SK-N-SH (cell line): Measurements from ENCODE around the gene SCART1. TPM values are rescaled to one million over a fixed set of nuclear protein-coding genes. Genes with fewer than 3 reads are reported as not detected.

Experiments used
- CTCF ChIA-PET: fragments of 300-600, 350-600 bp; formaldehyde crosslinking; extraction: SDS; loops from one replicate; lab custom pipeline; 2021; lab: Yijun Ruan, JAX
- POLR2A ChIA-PET: fragments of 350-600 bp; sonication (Branson Sonifier 250); formaldehyde crosslinking; extraction: SDS; loops from one replicate; lab custom pipeline; 2020; ENCODE audit warnings: antibody characterized with exemption, inconsistent platforms; lab: Yijun Ruan, JAX
- DNase-seq: peaks from one replicate; pipeline ENCODE4 v3.0.0; 2012
- H2AFZ ChIP-seq: fragments of 200-600 bp; sonication (generic); 2 replicates; pipeline ENCODE4 v1.8.1; 2016; ENCODE audit warnings: antibody characterized with exemption, mild to moderate bottlenecking, low read depth
- H3F3A ChIP-seq: fragments of 200-600 bp; sonication (generic); replicated peaks from 2 replicates; pipeline ENCODE3; 2016; ENCODE audit warnings: antibody characterized with exemption, mild to moderate bottlenecking; ENCODE audit not compliant: insufficient read depth
- H3K27ac ChIP-seq, 2 experiments: fragments of 200-500 bp in 1 of 2; fragments of 200-600 bp in 1 of 2; sonication (Bioruptor generic) in 1 of 2; sonication (generic), shearing (Covaris generic) in 1 of 2; 2 replicates each; pipeline versions ENCODE4 v1.5.1 to v1.6.1; 2014 to 2016; ENCODE audit warnings: low read depth in 2 of 2, inconsistent platforms in 1 of 2, low read length in 1 of 2, mild to moderate bottlenecking in 1 of 2, mixed read lengths in 1 of 2
- H3K27me3 ChIP-seq: fragments of 200-600 bp; sonication (generic), shearing (Covaris generic); 2 replicates; pipeline ENCODE4 v1.6.1; 2016; ENCODE audit warnings: mixed run types; ENCODE audit not compliant: insufficient read depth
- H3K36me3 ChIP-seq, 2 experiments: fragments of 200-500 bp in 1 of 2; fragments of 200-600 bp in 1 of 2; sonication (Bioruptor generic) in 1 of 2; sonication (generic) in 1 of 2; replicated peaks in 1 of 2; 2 replicates each; pipeline versions ENCODE3 to v1.5.1; 2014 to 2016; ENCODE audit warnings: low read length in 1 of 2, mild to moderate bottlenecking in 1 of 2; ENCODE audit not compliant: insufficient read depth in 2 of 2, control insufficient read depth in 1 of 2
- H3K4me1 ChIP-seq, 2 experiments: fragments of 200-500 bp in 1 of 2; fragments of 200-600 bp in 1 of 2; sonication (Bioruptor generic) in 1 of 2; sonication (generic), shearing (Covaris generic) in 1 of 2; 2 replicates each; pipeline versions ENCODE4 v1.5.1 to v1.6.1; 2014 to 2016; ENCODE audit warnings: low read depth in 1 of 2, low read length in 1 of 2, mixed run types in 1 of 2; ENCODE audit not compliant: insufficient read depth in 2 of 2, control insufficient read depth in 1 of 2
- H3K4me2 ChIP-seq: fragments of 200-600 bp; sonication (generic), shearing (Covaris generic); 2 replicates; pipeline ENCODE4 v1.6.1; 2017; ENCODE audit warnings: mixed run types
- H3K4me3 ChIP-seq, 2 experiments: fragments of 200-500 bp in 1 of 2; fragments of 200-600 bp in 1 of 2; sonication (Bioruptor generic) in 1 of 2; sonication (generic), shearing (Covaris generic) in 1 of 2; 2 replicates each; pipeline versions ENCODE4 v1.5.1 to v1.8.1; 2014 to 2016; ENCODE audit warnings: low read depth in 2 of 2, inconsistent platforms in 1 of 2, low read length in 1 of 2, mild to moderate bottlenecking in 1 of 2, mixed read lengths in 1 of 2, moderate library complexity in 1 of 2
- H3K79me2 ChIP-seq: fragments of 200-600 bp; sonication (generic); 2 replicates; pipeline ENCODE4 v1.8.1; 2017; ENCODE audit warnings: mild to moderate bottlenecking; ENCODE audit not compliant: insufficient read depth
- H3K9ac ChIP-seq: fragments of 200-600 bp; sonication (generic); 2 replicates; pipeline ENCODE4 v1.6.1; 2017; ENCODE audit warnings: mixed run types
- H3K9me2 ChIP-seq: fragments of 200-600 bp; sonication (generic); 2 replicates; pipeline ENCODE4 v1.6.1; 2017; ENCODE audit warnings: mixed run types
- H3K9me3 ChIP-seq: fragments of 200-600 bp; sonication (generic); 2 replicates; pipeline ENCODE4 v1.6.1; 2017; ENCODE audit warnings: mixed run types, mild to moderate bottlenecking, moderate library complexity
- H4K20me1 ChIP-seq: fragments of 200-600 bp; sonication (generic); 2 replicates; pipeline ENCODE4 v1.6.1; 2017; ENCODE audit warnings: mild to moderate bottlenecking, mixed run types; ENCODE audit not compliant: insufficient read depth
- CHD2 ChIP-seq: fragments of 150-350 bp; IDR thresholded peaks from 2 replicates; pipeline ENCODE4 v1.6.1; 2018; ENCODE audit warnings: low read length; ENCODE audit not compliant: partially characterized antibody
- ELF1 ChIP-seq: IDR thresholded peaks from 2 replicates; pipeline ENCODE4 v1.4.0; 2012
- EZH2phosphoT487 ChIP-seq: fragments of 200-600 bp; sonication (generic); IDR thresholded peaks from 2 replicates; pipeline ENCODE4 v1.6.1; 2017; ENCODE audit warnings: low read depth, mixed run types, mild to moderate bottlenecking, antibody characterized with exemption, moderate library complexity, borderline replicate concordance
- FOSL2 ChIP-seq: IDR thresholded peaks from 2 replicates; pipeline ENCODE4 v1.4.0; 2012; ENCODE audit warnings: low read depth, mild to moderate bottlenecking, moderate library complexity, borderline replicate concordance
- FOXJ3 ChIP-seq: sonication (generic); formaldehyde crosslinking; IDR thresholded peaks from 2 replicates; pipeline ENCODE4 v1.5.1; 2020; ENCODE audit warnings: mild to moderate bottlenecking, missing genetic modification reagents
- GABPA ChIP-seq: IDR thresholded peaks from 2 replicates; pipeline ENCODE4 v1.4.0; 2012; ENCODE audit warnings: low read depth, mild to moderate bottlenecking
- GATA2 ChIP-seq: sonication (generic); formaldehyde crosslinking; IDR thresholded peaks from 2 replicates; pipeline ENCODE4 v1.5.0; 2020; ENCODE audit warnings: mild to moderate bottlenecking, missing genetic modification reagents
- JUND ChIP-seq: IDR thresholded peaks from 2 replicates; pipeline ENCODE4 v1.4.0; 2012
- MEF2A ChIP-seq: IDR thresholded peaks from 2 replicates; pipeline ENCODE4 v1.4.0; 2012; ENCODE audit warnings: low read depth, borderline replicate concordance
- NRF1 ChIP-seq: IDR thresholded peaks from 2 replicates; pipeline ENCODE4 v1.6.1; 2012; ENCODE audit warnings: low read depth, mild to moderate bottlenecking, low read length
- POLR2AphosphoS5 ChIP-seq: IDR thresholded peaks from 2 replicates; pipeline ENCODE4 v1.6.1; 2012; ENCODE audit warnings: low read depth, low read length
- RAD21 ChIP-seq: IDR thresholded peaks from 2 replicates; pipeline ENCODE4 v1.6.1; 2012; ENCODE audit warnings: mild to moderate bottlenecking, low read length
- RCOR1 ChIP-seq: fragments of 150-350 bp; IDR thresholded peaks from 2 replicates; pipeline ENCODE4 v1.6.1; 2017; ENCODE audit warnings: antibody characterized with exemption, low read length
- RFX5 ChIP-seq: IDR thresholded peaks from 2 replicates; pipeline ENCODE4 v1.6.1; 2012; ENCODE audit warnings: mild to moderate bottlenecking, improper control_type of control experiment, low read length
- TAF1 ChIP-seq: IDR thresholded peaks from 2 replicates; pipeline ENCODE4 v1.6.1; 2012; ENCODE audit warnings: low read depth, mild to moderate bottlenecking, low read length, moderate library complexity, borderline replicate concordance
- TCF12 ChIP-seq: IDR thresholded peaks from 2 replicates; pipeline ENCODE4 v1.4.0; 2012
- YY1 ChIP-seq: IDR thresholded peaks from 2 replicates; pipeline ENCODE4 v1.4.0; 2012; ENCODE audit warnings: low read depth, mild to moderate bottlenecking
- WGBS: methylation state at CpG from one replicate; pipeline ENCODE4 v1.1.6; 2017; ENCODE audit warnings: low lambda C conversion rate; 5-methylcytosine and 5-hydroxymethylcytosine counted together
- polyA plus RNA-seq, 3 experiments: library from polyadenylated mRNA; depleted of rRNA; stranded (reverse); fragments of >200 nt; gene quantifications; 2 replicates each; pipeline ENCODE4 v1.2.3, GENCODE V29; 2012
- TF ChIP-seq, protein P1 (sequence below): fragments of 200-600 bp; sonication (generic); IDR thresholded peaks from 2 replicates; pipeline ENCODE4 v1.6.1; 2017; ENCODE audit warnings: antibody characterized with exemption, mild to moderate bottlenecking, moderate library complexity
- TF ChIP-seq, protein P2 (sequence below): fragments of 150-350 bp; IDR thresholded peaks from 2 replicates; pipeline ENCODE4 v1.6.1; 2016; ENCODE audit warnings: mild to moderate bottlenecking, low read depth, low read length
- TF ChIP-seq, protein P3 (sequence below): IDR thresholded peaks from 2 replicates; pipeline ENCODE4 v1.4.0; 2012; ENCODE audit warnings: low read depth, borderline replicate concordance

Gene SCART1
- polyA plus RNA-seq, 1 of the 3 experiments (the other 2 are of a cell fraction) = 2.1 TPM

DNA sequence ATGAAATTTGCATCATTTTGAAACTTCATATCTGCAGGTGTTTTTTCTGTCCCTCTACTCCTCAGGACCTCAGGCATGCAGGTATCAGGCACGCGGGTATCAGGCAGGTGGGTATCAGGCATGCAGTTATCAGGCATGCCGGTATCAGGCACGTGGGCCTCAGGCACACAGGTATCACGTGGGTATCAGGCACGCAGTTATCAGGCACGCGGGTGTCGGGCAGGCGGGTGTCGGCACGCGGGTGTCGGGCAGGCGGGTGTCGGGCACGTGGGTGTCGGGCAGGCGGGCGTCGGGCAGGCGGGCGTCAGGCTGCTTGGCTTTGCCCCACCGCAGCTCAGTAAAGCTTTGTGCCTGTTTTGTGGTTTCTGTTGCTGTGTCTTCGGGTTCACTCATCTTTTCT is 38.0 kb upstream of the SCART1 start:
- 96% methylated on average over 20 of the region's 25 CpGs for WGBS
- H3K9me3 ChIP-seq = peaks cover 16% of the 10 kb centered on the region
- H3K4me3 ChIP-seq = no peak overlapping the region; a peak in 1 of 4 replicates
- no peak for TF ChIP-seq GABPA
- TF ChIP-seq ELF1 = no peak
- TF ChIP-seq, protein P1, sequence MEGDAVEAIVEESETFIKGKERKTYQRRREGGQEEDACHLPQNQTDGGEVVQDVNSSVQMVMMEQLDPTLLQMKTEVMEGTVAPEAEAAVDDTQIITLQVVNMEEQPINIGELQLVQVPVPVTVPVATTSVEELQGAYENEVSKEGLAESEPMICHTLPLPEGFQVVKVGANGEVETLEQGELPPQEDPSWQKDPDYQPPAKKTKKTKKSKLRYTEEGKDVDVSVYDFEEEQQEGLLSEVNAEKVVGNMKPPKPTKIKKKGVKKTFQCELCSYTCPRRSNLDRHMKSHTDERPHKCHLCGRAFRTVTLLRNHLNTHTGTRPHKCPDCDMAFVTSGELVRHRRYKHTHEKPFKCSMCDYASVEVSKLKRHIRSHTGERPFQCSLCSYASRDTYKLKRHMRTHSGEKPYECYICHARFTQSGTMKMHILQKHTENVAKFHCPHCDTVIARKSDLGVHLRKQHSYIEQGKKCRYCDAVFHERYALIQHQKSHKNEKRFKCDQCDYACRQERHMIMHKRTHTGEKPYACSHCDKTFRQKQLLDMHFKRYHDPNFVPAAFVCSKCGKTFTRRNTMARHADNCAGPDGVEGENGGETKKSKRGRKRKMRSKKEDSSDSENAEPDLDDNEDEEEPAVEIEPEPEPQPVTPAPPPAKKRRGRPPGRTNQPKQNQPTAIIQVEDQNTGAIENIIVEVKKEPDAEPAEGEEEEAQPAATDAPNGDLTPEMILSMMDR = no peak
- no peak for TF ChIP-seq TCF12
- no peak for TF ChIP-seq TAF1
- TF ChIP-seq JUND = no peak
- no peak for TF ChIP-seq POLR2AphosphoS5
- TF ChIP-seq YY1 = no peak
- TF ChIP-seq, protein P2, sequence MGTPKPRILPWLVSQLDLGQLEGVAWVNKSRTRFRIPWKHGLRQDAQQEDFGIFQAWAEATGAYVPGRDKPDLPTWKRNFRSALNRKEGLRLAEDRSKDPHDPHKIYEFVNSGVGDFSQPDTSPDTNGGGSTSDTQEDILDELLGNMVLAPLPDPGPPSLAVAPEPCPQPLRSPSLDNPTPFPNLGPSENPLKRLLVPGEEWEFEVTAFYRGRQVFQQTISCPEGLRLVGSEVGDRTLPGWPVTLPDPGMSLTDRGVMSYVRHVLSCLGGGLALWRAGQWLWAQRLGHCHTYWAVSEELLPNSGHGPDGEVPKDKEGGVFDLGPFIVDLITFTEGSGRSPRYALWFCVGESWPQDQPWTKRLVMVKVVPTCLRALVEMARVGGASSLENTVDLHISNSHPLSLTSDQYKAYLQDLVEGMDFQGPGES = no peak
- no peak for TF ChIP-seq NRF1
- TF ChIP-seq EZH2phosphoT487 = no peak
- TF ChIP-seq FOXJ3 (CRISPR knock-in tag) = no peak
- TF ChIP-seq RCOR1 = no peak
- TF ChIP-seq RAD21 = no peak
- no peak for TF ChIP-seq FOSL2
- TF ChIP-seq RFX5 = no peak
- POLR2A ChIA-PET = no interaction called here
- H4K20me1 ChIP-seq = 0 out of 2 replicates have a peak, but pooled peaks cover 1% of the 10 kb centered on the region
- H3K27ac ChIP-seq = no peak overlapping the region
- no peaks in the 10 kb centered on the region for H3K4me1 ChIP-seq
- no peak for DNase-seq
- no peak overlapping the region for H3K4me2 ChIP-seq
- no peaks in the 10 kb centered on the region for H3K9me2 ChIP-seq
- no peaks in the 10 kb centered on the region for H3K27me3 ChIP-seq
- H3K9ac ChIP-seq = no peak overlapping the region
- peaks cover 37 to 51% of the 10 kb centered on the region in 2 experiments for H3K36me3 ChIP-seq
- H3F3A ChIP-seq = no peaks in the 10 kb centered on the region
- CTCF ChIA-PET = no interaction called here
- H3K79me2 ChIP-seq = peaks cover 30% of the 10 kb centered on the region
- no peak overlapping the region for H2AFZ ChIP-seq

DNA sequence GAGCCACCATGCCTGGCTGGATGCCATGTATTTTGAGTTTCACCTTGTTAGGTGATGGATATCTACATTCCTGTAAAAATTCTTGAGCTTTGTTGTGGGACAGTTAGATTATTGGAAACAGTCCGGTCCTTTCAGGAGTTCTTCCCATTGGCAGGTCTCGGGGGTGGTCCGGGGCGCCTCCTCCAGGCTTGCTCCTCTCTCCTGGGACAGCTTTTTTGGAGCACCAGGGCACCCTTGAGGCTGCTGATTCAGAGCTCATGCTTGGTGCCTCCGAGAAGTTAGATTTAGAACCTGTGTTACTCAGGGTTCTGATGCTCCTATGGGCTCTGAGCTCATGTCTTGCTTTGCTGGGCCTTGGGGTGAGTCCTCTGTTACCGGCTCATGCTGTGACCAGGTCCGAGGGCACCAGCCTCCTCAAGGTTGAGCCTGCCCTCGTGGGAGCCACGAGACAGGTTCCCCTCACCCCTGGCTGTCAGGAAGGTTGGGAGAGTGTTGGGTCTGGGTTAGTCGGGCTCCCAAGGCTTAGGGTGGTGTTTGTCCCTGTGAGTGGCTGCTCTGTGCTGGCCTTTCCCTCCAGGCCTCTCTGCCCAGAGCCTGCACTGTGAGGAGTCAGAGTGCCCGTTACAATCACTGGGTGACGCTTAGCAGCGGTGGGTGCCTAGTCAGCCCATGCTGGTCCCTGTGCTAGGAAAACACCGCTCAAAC is 35.3 kb upstream of the SCART1 start:
- ChIA-PET POLR2A (no interaction called here), CTCF (no interaction called here)
- H3K9me3 ChIP-seq = no peaks in the 10 kb centered on the region
- no peak for DNase-seq
- H4K20me1 ChIP-seq = peaks cover 20% of the 10 kb centered on the region; the same call in 1 of the 2 replicates
- no peak overlapping the region for H2AFZ ChIP-seq
- H3K9ac ChIP-seq = no peak overlapping the region
- H3K27ac ChIP-seq = no peak overlapping the region
- no peaks in the 10 kb centered on the region; a peak in 1 of 4 replicates for H3K4me1 ChIP-seq
- no peak overlapping the region for H3K4me3 ChIP-seq
- H3F3A ChIP-seq = no peaks in the 10 kb centered on the region
- H3K36me3 ChIP-seq = peaks cover 10 to 30% of the 10 kb centered on the region in 2 experiments
- peaks cover 3% of the 10 kb centered on the region; the same call in 1 of the 2 replicates for H3K79me2 ChIP-seq
- H3K4me2 ChIP-seq = no peak overlapping the region
- H3K27me3 ChIP-seq = no peaks in the 10 kb centered on the region
- WGBS = 96% methylated on average over 10 of the region's 14 CpGs
- H3K9me2 ChIP-seq = no peaks in the 10 kb centered on the region
- no peak for TF ChIP-seq GATA2 (CRISPR knock-in tag)
- TF ChIP-seq CHD2 = no peak
- TF ChIP-seq POLR2AphosphoS5 = no peak
- TF ChIP-seq, protein P3, sequence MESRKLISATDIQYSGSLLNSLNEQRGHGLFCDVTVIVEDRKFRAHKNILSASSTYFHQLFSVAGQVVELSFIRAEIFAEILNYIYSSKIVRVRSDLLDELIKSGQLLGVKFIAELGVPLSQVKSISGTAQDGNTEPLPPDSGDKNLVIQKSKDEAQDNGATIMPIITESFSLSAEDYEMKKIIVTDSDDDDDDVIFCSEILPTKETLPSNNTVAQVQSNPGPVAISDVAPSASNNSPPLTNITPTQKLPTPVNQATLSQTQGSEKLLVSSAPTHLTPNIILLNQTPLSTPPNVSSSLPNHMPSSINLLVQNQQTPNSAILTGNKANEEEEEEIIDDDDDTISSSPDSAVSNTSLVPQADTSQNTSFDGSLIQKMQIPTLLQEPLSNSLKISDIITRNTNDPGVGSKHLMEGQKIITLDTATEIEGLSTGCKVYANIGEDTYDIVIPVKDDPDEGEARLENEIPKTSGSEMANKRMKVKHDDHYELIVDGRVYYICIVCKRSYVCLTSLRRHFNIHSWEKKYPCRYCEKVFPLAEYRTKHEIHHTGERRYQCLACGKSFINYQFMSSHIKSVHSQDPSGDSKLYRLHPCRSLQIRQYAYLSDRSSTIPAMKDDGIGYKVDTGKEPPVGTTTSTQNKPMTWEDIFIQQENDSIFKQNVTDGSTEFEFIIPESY = no peak
- TF ChIP-seq FOSL2 = no peak
- TF ChIP-seq MEF2A = no peak
